ENCODE measurements around the gene NCEH1.
"Not testable (repeated sequence)": the region's sequence is repeated elsewhere in the genome, so short reads cannot be mapped to it uniquely, and the experiment has no call there.

The NCEH1 gene

DNA sequence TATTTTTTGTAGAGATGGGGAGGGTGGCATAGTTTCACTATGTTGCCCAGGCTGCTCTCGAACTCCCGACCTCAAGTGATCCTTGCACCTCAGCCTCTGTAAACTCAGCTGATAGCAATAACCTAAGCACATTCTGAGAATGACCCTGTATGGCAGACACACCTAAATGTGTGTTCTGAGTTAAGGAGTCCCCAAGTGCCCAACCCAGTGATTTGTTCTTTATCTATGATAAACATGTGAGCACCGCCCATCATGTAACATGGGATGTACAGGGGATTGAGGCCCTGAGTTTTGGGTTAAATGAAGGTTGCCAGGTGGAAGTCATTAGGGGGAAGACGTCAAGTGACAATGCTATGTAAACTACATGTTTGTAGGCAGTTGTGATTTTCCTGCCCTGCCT is 5.7 kb downstream of the NCEH1 start:
- DNase-seq, result no peak

DNA sequence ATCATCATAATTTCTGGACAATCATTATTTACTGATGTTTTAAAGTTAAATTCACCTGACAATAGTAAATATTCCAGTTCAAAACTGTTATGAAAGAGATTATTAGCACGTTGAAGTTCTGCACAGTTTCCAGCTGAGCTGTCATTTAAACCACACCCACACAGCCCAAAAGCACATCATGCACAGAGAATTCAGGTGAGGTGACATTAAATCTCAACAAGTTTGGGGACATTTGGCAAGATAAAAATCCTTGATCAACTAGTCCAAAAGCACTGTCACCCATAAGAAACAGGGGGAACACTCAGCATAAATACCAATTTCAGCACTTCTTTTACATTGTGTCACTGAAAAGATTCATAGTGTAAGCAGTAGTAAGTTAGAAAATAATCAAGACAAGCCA is 6.9 kb downstream of the NCEH1 start:
- DNase-seq, result no peak

DNA sequence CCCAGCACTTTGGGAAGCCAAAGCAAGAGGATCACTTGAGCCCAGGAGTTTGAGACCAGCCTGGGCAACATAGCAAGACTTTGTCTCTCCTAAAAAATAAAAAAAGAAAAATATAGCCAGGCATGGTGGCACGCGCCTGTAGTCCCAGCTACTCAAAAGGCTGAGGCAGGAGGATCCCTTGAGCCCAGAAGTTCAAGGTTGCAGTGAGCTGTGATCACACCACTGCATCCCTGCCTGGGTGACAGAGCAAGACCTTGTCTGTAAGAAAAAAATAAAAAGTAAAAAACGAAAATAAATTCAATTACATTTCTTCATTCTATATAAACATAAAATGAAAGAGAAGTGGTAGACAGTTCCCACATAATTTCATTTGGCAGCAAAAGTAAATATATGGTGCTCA is 8.1 kb downstream of the NCEH1 start:
- DNase-seq, result not testable (repeated sequence)

DNA sequence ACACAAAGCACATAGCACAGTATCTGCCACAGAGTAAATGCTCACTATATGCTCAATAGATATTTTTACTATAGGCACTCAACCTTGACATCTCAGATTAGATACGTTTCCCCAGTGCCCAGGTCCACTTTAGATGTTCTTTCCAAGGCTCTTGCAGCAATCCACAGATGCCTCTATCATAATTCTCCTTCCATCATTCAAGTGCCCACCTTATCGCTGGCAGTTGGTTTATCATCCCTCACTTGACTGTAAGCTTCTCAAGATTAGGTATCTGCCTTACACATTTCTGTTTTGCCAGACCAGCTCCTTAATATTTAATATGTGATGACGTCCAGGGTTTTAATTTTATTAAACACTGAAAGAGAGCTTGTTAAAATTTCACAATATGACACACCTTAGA is 8.6 kb downstream of the NCEH1 start:
- DNase-seq, result no peak

DNA sequence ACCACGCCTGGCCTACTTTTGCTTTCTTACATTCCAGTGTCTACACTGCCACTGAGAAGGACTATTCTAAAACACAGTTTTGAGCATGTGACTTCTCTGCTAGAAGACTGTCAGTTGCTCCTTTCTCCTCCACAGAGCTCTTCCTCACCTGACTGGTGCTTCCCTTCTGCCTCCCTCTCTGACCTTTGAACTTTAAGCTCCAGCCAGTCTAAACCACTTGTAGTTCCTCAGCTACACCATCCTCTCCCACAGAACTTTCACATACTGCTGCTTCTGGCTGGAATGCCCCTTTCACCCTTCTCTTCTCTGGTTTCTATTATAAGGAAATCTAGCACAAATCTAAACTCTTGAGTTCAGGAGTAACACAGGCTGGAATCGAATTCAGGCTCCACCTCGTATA is 9.1 kb downstream of the NCEH1 start:
- DNase-seq, result no peak

DNA sequence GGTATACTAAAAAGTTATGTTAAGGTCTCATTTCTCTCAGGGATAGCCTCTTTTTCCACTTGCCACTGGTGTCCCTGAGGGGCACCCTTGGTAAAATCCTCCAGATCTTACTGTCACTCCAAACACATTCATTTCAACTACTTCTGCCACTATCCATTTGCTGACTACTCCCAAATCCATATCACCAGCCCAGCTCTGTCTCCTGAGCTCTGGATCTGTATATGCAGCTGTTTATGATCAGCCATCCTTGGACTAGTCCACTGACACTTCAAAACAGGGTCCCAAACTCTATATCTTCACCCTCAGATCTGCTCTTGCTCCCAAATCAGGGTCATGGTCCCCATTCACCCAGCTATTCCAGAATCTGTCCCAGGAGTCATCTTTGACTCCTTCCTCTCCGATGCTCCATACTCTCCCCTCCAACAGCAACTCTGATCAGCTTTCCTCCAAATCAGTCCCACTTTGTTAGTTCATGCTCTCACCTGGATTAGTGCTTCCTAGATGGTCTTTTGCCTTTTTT is 9.9 kb downstream of the NCEH1 start:
- DNase-seq, result no peak

- DNase-seq, result no peak
Observed at GRCh38 chr3:172700256-172700655, 10.6 kb downstream of the NCEH1 start.

- DNase-seq, result no peak
Observed at GRCh38 chr3:172699031-172699430, 11.8 kb downstream of the NCEH1 start.

DNA sequence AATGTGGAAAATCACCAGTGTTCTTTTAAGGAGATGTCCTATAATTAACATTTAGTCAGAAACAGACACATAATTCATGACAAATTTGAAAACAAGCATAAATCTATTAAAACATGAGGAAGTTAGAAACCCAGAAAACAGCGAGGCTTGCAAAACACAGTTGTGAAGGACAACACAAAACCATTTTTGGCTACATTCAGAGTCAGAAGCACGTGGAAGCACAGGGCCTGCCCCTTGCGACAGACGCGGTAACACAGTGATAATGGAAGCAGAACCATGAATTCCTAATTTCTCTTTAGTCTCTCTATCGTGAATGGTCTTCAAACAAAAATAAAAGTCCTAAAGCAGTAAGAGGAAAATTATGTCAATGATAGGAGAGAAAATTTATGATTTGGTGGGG is 12.2 kb downstream of the NCEH1 start:
- DNase-seq, result no peak

- DNase-seq, result no peak
Observed at GRCh38 chr3:172697558-172697957, 13.3 kb downstream of the NCEH1 start.

DNA sequence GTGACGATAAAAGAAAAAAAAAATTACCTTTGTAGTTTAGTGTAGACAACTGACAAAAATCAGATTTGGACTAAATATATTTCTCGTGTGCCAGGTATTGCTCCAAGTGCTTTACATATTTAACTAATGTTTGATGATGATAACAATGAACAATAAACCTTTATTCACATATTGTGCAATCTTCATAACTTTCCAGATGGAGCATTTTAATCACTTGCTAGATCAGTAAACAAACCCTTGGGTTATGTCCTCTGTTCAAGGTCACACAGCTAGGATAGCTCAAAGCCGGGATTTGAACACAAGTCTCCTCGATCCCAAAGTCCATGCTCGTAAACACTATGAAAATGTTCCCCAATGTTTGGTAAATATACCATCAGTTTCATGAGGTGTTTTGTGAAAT is 14.5 kb downstream of the NCEH1 start:
- DNase-seq, result no peak

- DNase-seq, result no peak
Observed at GRCh38 chr3:172694573-172695246, 16.2 kb downstream of the NCEH1 start.

DNA sequence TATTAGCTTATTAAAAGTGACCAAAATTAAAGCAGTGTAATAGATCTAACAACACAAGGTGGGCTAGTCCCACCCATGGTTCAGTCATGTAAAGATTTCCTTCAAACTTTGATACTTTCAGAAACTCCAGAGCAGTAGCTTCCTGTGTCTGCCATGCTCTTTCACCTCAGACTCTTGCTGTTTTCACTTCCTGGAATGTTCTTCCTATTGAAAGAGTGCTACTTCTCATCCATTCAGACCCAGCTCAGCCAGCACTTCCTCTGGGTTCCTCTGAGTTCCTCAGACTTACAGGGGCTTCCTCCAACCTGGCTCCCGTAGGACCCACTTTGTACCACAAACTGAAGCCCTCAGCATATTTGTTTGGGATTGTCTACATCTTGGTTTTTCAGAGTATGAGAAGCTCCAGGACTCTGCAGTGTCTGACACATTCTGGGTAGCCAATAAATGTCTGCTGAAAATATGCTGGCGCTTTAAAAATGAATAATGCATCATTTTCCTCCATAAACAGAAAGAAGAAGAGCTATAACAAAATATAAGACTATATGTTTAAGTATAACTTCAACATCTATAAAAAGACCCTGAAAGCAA is 18.0 kb downstream of the NCEH1 start:
- no peak for DNase-seq

- no peak for DNase-seq
Observed at GRCh38 chr3:172690936-172691335, 19.9 kb downstream of the NCEH1 start.

- DNase-seq, result no peak
Observed at GRCh38 chr3:172688588-172688987, 22.3 kb downstream of the NCEH1 start.

DNA sequence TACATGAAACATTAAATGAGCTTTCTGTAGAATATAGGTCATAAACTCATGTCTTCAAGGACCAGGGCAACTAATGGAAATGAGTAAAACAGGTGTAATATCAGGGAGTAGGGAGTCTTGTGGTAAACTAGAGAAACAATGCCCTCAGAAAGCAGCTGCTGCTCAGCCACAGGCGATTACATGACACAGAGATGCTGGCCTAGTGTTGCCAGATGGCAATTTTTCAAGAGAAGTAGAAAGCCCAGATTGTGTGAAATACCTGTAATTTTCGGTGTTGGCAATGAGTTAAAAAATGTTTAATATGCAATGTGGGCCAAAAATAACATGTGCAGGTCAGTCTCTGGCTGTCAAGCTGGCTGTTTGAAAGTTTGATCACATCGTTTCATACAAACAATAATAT is 23.4 kb downstream of the NCEH1 start:
- no peak for DNase-seq

- DNase-seq, result no peak
Observed at GRCh38 chr3:172685331-172686214, 25.3 kb downstream of the NCEH1 start.

- peak; percentile 34 for DNase-seq
Observed at GRCh38 chr3:172680684-172681083, 30.2 kb downstream of the NCEH1 start.

GRCh38 chr3:172679599-172679998 is 31.3 kb downstream of the NCEH1 start:
- DNase-seq, result no peak

GRCh38 chr3:172678068-172678467 is 32.8 kb downstream of the NCEH1 start:
- no peak for DNase-seq

DNA sequence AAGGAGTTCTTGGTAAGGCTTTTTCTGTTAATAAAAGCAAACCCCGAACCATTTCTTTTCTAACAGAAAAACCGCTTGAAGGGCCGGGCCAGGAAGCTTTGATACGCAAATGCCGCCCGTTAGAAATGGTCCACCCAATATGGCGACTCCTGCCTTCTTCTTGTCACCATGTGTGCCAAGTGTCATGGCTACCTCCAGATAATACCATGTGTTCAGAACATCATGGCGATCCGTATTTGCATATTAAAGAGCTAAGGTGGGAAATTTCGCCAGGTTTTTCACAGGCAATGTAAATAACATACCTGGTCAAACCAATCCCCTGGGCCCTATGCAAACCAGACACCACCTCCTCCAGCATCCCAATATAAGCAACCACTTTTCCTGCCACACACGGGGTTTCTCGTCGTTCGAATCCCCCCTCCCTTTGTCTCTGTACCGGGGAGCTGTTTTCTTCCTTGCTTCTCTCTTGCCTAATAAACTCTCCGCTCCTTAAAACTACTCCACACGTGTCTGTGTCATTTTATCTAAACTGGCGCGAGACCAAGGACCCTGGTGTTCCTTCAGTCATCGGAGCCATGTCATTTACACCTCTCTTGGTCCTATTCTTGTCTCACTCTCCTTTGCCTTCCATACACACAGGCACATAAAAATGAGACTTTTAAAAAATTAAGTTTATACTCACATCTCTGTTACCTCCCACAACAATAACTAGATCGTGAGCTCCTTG is 34.5 kb downstream of the NCEH1 start:
- DNase-seq, result no peak

- peak; percentile 28 for DNase-seq
Observed at GRCh38 chr3:172675441-172676193, 35.2 kb downstream of the NCEH1 start.
